ENCODE data around the gene POLR2C.

The POLR2C gene

DNA sequence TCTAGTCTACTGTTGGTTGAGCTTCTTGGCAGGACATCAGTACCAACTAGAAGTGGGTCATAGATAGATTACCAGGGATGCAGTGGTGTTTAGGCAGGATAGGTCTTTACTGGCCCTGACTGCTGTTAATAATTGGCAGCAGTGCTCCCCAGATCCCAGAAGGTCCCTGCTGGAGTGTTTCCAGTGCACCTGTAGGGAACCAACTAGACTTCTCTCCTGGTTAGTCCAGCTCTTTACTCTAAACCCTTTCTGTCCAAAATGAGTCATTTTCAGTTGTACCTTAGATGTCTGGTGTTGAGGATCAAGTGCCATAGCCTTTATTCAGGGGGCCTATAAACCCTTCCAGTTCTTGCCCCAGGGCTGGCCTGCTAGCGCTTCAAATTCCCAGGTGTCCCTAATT is 8.7 kb downstream of the POLR2C start:
- TF ChIP-seq, protein P1, sequence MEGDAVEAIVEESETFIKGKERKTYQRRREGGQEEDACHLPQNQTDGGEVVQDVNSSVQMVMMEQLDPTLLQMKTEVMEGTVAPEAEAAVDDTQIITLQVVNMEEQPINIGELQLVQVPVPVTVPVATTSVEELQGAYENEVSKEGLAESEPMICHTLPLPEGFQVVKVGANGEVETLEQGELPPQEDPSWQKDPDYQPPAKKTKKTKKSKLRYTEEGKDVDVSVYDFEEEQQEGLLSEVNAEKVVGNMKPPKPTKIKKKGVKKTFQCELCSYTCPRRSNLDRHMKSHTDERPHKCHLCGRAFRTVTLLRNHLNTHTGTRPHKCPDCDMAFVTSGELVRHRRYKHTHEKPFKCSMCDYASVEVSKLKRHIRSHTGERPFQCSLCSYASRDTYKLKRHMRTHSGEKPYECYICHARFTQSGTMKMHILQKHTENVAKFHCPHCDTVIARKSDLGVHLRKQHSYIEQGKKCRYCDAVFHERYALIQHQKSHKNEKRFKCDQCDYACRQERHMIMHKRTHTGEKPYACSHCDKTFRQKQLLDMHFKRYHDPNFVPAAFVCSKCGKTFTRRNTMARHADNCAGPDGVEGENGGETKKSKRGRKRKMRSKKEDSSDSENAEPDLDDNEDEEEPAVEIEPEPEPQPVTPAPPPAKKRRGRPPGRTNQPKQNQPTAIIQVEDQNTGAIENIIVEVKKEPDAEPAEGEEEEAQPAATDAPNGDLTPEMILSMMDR (IDR thresholded peaks at IDR 0.05; ENCODE audit: low read depth, low read length), result no peak
- DNase-seq, result no peak
- H3K27me3 ChIP-seq (ENCODE audit: insufficient read depth, low read depth, severe bottlenecking), result no peaks in the 10 kb centered on the region
- H3K4me3 ChIP-seq (ENCODE audit: low read depth, low read length), result no peak overlapping the region
- H3K9me3 ChIP-seq (ENCODE audit: severe bottlenecking), result no peaks in the 10 kb centered on the region
- H3K36me3 ChIP-seq, result peaks cover 77% of the 10 kb centered on the region
- H3K27ac ChIP-seq, result no peak overlapping the region

DNA sequence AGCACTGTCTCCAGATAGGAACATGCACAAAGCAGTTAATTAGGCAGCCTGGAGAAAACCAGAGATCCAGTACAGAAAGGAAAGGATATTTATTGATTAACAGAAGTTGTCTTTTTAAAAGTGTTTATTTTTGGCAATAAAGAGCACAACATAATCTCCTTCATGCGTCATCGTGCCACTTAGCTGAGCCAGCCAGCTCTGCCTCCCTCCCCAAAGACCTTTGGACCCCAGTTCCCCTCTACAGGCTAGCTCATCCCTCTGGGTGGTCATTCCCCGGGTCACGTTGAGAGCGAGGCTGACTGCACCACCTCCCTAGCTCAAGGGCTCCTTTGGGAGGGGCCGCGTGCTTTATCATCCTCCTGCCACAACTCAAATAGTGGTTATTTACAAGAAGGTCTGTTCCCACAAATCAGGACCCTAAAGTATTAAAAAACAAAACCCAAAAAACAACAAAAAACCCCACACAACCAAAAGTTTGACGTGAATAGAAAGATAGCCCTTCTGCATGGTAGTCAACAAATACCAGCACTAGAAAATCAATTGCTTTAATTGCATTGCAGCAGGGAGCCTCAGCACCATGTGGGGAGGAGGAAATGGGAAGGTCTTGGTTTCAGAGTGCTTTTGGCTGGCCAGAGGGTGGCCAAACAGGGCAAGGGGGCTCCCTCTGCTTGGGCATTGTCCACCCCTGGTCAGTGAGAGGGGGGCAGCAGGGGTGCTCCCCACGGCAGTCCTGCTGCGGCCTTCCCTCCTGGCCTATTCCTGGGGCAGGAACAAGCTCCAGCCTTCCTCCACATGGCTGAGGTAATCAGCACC is 9.6 kb downstream of the POLR2C start:
- Histone ChIP-seq H3K4me3 (ENCODE audit: low read depth, low read length) (no peak overlapping the region), H3K27me3 (ENCODE audit: insufficient read depth, low read depth, severe bottlenecking) (no peaks in the 10 kb centered on the region), H3K36me3 (peaks cover 70% of the 10 kb centered on the region), H3K9me3 (ENCODE audit: severe bottlenecking) (no peaks in the 10 kb centered on the region), H3K27ac (no peak overlapping the region)
- TF ChIP-seq, protein P1 (IDR thresholded peaks at IDR 0.05; ENCODE audit: low read depth, low read length), result no peak
- DNase-seq, result no peak

DNA sequence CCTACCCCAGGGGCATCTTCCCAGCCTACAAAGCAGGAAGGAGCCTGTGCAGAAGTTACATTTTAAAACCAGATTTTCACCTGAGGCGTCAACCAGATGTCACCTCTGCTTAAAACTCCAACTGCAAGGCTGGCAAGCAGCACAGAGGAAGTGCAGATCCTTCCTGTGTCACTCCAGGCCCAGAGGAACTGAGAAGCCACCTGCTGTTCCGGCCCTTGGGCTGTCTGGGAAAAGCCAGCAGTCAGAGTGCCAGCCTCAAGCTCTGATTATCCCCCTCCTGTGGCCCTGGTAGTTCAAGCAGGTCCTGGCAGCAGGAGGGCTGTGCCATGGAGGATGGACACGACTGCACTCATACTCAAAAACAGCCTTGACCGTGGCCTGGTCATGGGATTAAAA is 10.2 kb downstream of the POLR2C start:
- Histone ChIP-seq H3K27me3 (ENCODE audit: insufficient read depth, low read depth, severe bottlenecking) (no peaks in the 10 kb centered on the region), H3K9me3 (ENCODE audit: severe bottlenecking) (no peaks in the 10 kb centered on the region), H3K4me3 (ENCODE audit: low read depth, low read length) (no peak overlapping the region), H3K36me3 (peaks cover 64% of the 10 kb centered on the region), H3K27ac (no peak overlapping the region)
- DNase-seq, result no peak
- TF ChIP-seq, protein P1 (IDR thresholded peaks at IDR 0.05; ENCODE audit: low read depth, low read length), result no peak

DNA sequence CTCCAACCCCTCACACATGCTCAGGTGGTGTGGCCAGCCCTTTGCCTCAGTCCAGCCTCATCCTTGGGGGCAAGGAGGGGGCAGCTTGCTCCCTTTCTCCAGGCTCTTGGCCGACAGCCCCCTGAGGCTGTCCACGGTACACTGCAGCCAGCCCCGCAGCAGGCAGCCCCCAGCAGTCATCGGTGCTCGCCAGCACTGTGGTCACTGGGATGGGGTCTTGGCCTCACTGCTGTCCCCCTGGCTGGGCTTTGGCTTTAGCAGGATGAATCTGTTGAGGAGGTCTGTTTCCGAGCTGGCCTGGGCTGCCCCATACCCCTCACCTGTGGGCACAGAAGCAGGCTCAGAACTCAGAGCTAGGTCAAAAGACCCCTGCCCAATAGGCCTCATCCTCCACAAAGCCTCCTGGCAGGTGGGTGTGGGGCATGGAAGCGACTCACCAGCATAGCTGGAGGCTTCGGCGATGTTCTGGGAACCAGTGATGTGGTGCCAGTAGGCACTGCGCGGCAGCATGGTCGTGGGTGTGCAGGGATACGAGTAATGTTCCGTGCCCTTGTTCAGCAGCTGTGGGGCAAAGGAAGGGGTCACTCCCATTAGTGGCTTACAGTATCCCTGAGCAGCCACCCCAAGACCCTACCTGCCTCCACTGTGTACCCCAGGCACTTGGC is 10.8 kb downstream of the POLR2C start:
- TF ChIP-seq, protein P1 (IDR thresholded peaks at IDR 0.05; ENCODE audit: low read depth, low read length), result no peak
- peaks cover 58% of the 10 kb centered on the region for H3K36me3 ChIP-seq
- no peaks in the 10 kb centered on the region for H3K9me3 ChIP-seq (ENCODE audit: severe bottlenecking)
- H3K27me3 ChIP-seq (ENCODE audit: insufficient read depth, low read depth, severe bottlenecking), result no peaks in the 10 kb centered on the region
- no peak for DNase-seq
- H3K27ac ChIP-seq, result no peak overlapping the region
- H3K4me3 ChIP-seq (ENCODE audit: low read depth, low read length), result no peak overlapping the region

DNA sequence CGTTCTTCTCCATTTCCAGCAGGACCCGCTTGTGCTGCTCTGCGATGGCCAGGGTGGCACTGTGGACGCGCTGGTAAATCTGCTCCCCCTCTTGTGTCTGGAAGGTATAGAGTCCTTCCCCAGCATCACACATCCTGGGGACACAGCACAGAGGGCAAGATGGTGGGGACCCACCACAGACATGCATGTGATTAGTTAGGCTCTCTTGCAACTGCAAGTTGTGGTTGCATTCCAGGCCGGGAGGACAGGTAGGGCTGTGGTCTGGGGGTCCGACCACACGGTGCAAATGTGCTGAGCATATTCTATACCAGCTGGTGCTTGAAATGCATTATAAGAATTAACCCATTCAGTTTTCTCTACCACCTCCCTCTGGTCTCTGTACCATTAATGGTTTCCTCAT is 11.4 kb downstream of the POLR2C start:
- Histone ChIP-seq H3K27me3 (ENCODE audit: insufficient read depth, low read depth, severe bottlenecking) (no peaks in the 10 kb centered on the region), H3K9me3 (ENCODE audit: severe bottlenecking) (no peaks in the 10 kb centered on the region), H3K4me3 (ENCODE audit: low read depth, low read length) (no peak overlapping the region), H3K27ac (no peak overlapping the region), H3K36me3 (peaks cover 53% of the 10 kb centered on the region)
- TF ChIP-seq, protein P1 (IDR thresholded peaks at IDR 0.05; ENCODE audit: low read depth, low read length), result no peak
- no peak for DNase-seq
